ENCODE measurements around the gene PLAAT3.
"Not testable (repeated sequence)": the region's sequence is repeated elsewhere in the genome, so short reads cannot be mapped to it uniquely, and the experiment has no call there.

Gene PLAAT3

GRCh38 chr11:63569570-63569969 is 44.7 kb downstream of the PLAAT3 start:
- DNase-seq, result no peak

GRCh38 chr11:63567044-63567840 is 47.0 kb downstream of the PLAAT3 start:
- DNase-seq, result peak in 1 of 51 donors; percentile 42

GRCh38 chr11:63564784-63565350 is 49.4 kb downstream of the PLAAT3 start:
- DNase-seq, result no peak

GRCh38 chr11:63564056-63564774 is 50.0 kb downstream of the PLAAT3 start:
- DNase-seq, result peak in 16 of 51 donors; percentile 5 to 67 (median 34)

- DNase-seq, result no peak
These were observed 50.8 kb downstream of the PLAAT3 start, which contains the start of gene PLAAT2 for GRCh38 chr11:63563201-63564055. TSS of gene PLAAT2 (minus strand) at chr11:63563379. CDS start at chr11:63563324, 55 bp downstream.

GRCh38 chr11:63560506-63561180 is 53.6 kb downstream of the PLAAT3 start:
- peak in 3 of 51 donors; percentile 9 to 28 (median 28) for DNase-seq

GRCh38 chr11:63558459-63559157 is 55.6 kb downstream of the PLAAT3 start:
- DNase-seq, result no peak

GRCh38 chr11:63557570-63557969 is 56.7 kb downstream of the PLAAT3 start:
- DNase-seq, result no peak

- DNase-seq, result no peak
These were observed 57.7 kb downstream of the PLAAT3 start for GRCh38 chr11:63556404-63557013.

- DNase-seq, result no peak
These were observed 59.4 kb downstream of the PLAAT3 start for GRCh38 chr11:63554877-63555223.

- no peak for DNase-seq
These were observed 60.5 kb downstream of the PLAAT3 start for GRCh38 chr11:63553759-63554158.

GRCh38 chr11:63552921-63553320 is 61.3 kb downstream of the PLAAT3 start:
- no peak for DNase-seq

- no peak for DNase-seq
These were observed 62.4 kb downstream of the PLAAT3 start for GRCh38 chr11:63551889-63552266.

GRCh38 chr11:63551091-63551888 is 62.9 kb downstream of the PLAAT3 start:
- no peak for DNase-seq

- not testable (repeated sequence) for DNase-seq
These were observed 64.0 kb downstream of the PLAAT3 start for GRCh38 chr11:63550156-63550700.

- peak in 12 of 51 donors; percentile 15 to 46 (median 24) for DNase-seq
These were observed 64.8 kb downstream of the PLAAT3 start for GRCh38 chr11:63549411-63549810.

GRCh38 chr11:63548178-63548577 is 66.1 kb downstream of the PLAAT3 start:
- DNase-seq, result no peak

- DNase-seq, result no peak
These were observed 67.2 kb downstream of the PLAAT3 start for GRCh38 chr11:63547061-63547460.

- DNase-seq, result no peak
These were observed 70.5 kb downstream of the PLAAT3 start for GRCh38 chr11:63543711-63544110.
